B cell (primary cell): Measurements from ENCODE around the gene MRGPRX4. TPM values are rescaled to one million over a fixed set of nuclear protein-coding genes. Genes with fewer than 3 reads are reported as not detected.
"Not testable (repeated sequence)": the region's sequence is repeated elsewhere in the genome, so short reads cannot be mapped to it uniquely, and the experiment has no call there.

Experiments used
- ATAC-seq: fragments of 200-7000 bp; cut with Tn5 transposase; one replicate; pipeline ENCODE4 v1.10.0; 2021; ENCODE audit warnings: low read depth, mild to moderate bottlenecking, moderate number of reproducible peaks, moderate library complexity
- CTCF ChIA-PET: fragments of 350-600 bp; sonication (Branson Sonifier 250); formaldehyde crosslinking; loops from one replicate; lab custom pipeline; 2021; ENCODE audit warnings: antibody characterized with exemption, inconsistent platforms; lab: Charles Lee
- POLR2A ChIA-PET: fragments of 350-600 bp; sonication (Branson Sonifier 250); formaldehyde crosslinking; loops from one replicate; lab custom pipeline; 2021; ENCODE audit warnings: antibody characterized with exemption; lab: Charles Lee
- DNase-seq: peaks from one replicate; pipeline ENCODE4 v3.0.0; 2013
- H2AFZ ChIP-seq: 2 replicates; pipeline ENCODE4 v1.6.1; 2012; ENCODE audit warnings: mild to moderate bottlenecking, low read depth, low read length; ENCODE audit not compliant: insufficient read depth, poor library complexity, severe bottlenecking
- H3K27ac ChIP-seq, 2 donors: 1 replicate in 1 of 2; 2 replicates in 1 of 2; pipeline ENCODE4 v1.5.1; 2012 to 2013; ENCODE audit warnings: low read length in 2 of 2, mild to moderate bottlenecking in 2 of 2, moderate library complexity in 1 of 2
- H3K27me3 ChIP-seq, 4 experiments: fragments of 200-600 bp in 1 of 4; sonication (generic) in 1 of 4; replicated peaks in 1 of 4; 1 replicate in 2 of 4; 2 replicates in 2 of 4; pipeline versions ENCODE4 v1.6.1 to v1.7.0; 2013 to 2016; ENCODE audit warnings: low read length in 3 of 4, mild to moderate bottlenecking in 2 of 4, mixed read lengths in 1 of 4, moderate library complexity in 1 of 4; ENCODE audit not compliant: insufficient read depth in 4 of 4, control insufficient read depth in 3 of 4; ENCODE audit errors: control extremely low read depth in 1 of 4
- H3K36me3 ChIP-seq, 2 experiments: replicated peaks in 1 of 2; 1 replicate in 1 of 2; 2 replicates in 1 of 2; pipeline versions ENCODE4 v1.6.1 to v1.7.1; 2013; ENCODE audit warnings: low read length in 1 of 2; ENCODE audit not compliant: insufficient read depth in 2 of 2, control insufficient read depth in 1 of 2; ENCODE audit errors: control extremely low read depth in 1 of 2, extremely low read depth in 1 of 2
- H3K4me1 ChIP-seq, 2 donors: fragments of 200-600 bp in 1 of 2; sonication (generic) in 1 of 2; 1 replicate in 1 of 2; 2 replicates in 1 of 2; pipeline versions ENCODE4 v1.5.1 to v1.6.1; 2013 to 2017; ENCODE audit warnings: low read length in 2 of 2; ENCODE audit not compliant: control insufficient read depth in 2 of 2, insufficient read depth in 2 of 2
- H3K4me2 ChIP-seq: replicated peaks from 2 replicates; pipeline ENCODE3; 2012; ENCODE audit warnings: mild to moderate bottlenecking, low read depth, low read length; ENCODE audit not compliant: poor library complexity, severe bottlenecking
- H3K4me3 ChIP-seq, 5 experiments: fragments of 200-600 bp in 1 of 5; sonication (generic) in 1 of 5; 1 replicate in 3 of 5; 2 replicates in 2 of 5; pipeline versions ENCODE4 v1.5.1 to v1.7.0; 2011 to 2016; ENCODE audit warnings: low read length in 4 of 5, mild to moderate bottlenecking in 4 of 5, low read depth in 2 of 5, control low read depth in 1 of 5, moderate library complexity in 1 of 5; ENCODE audit not compliant: insufficient read depth in 1 of 5; ENCODE audit errors: control extremely low read depth in 1 of 5, extremely low read depth in 1 of 5
- H3K79me2 ChIP-seq: fragments of 200-600 bp; sonication (generic); one replicate; pipeline ENCODE4 v1.6.0; 2016; ENCODE audit warnings: low read length; ENCODE audit not compliant: control insufficient read depth, insufficient read depth
- H3K9ac ChIP-seq: fragments of 200-600 bp; sonication (generic); 2 replicates; pipeline ENCODE4 v1.6.1; 2017; ENCODE audit warnings: mild to moderate bottlenecking, low read length, moderate library complexity
- H3K9me3 ChIP-seq, 3 donors: one replicate each; pipeline versions ENCODE4 v1.6.1 to v1.7.1; 2013; ENCODE audit warnings: low read length in 2 of 3; ENCODE audit not compliant: control insufficient read depth in 2 of 3, insufficient read depth in 1 of 3; ENCODE audit errors: control extremely low read depth in 1 of 3
- H4K20me1 ChIP-seq: 2 replicates; pipeline ENCODE4 v1.6.0; 2012; ENCODE audit warnings: mild to moderate bottlenecking, low read length; ENCODE audit not compliant: insufficient read depth, control insufficient read depth, poor library complexity, severe bottlenecking
- H3K27ac Mint-ChIP-seq: one replicate; pipeline ENCODE4 v1.8.0; 2021; ENCODE audit warnings: mixed read lengths
- H3K27me3 Mint-ChIP-seq: one replicate; pipeline ENCODE4 v1.8.0; 2021; ENCODE audit warnings: mixed read lengths
- H3K4me1 Mint-ChIP-seq: one replicate; pipeline ENCODE4 v1.8.0; 2021; ENCODE audit warnings: mixed read lengths
- H3K4me3 Mint-ChIP-seq: one replicate; pipeline ENCODE4 v1.8.0; 2021; ENCODE audit warnings: mixed read lengths
- H3K9me3 Mint-ChIP-seq: one replicate; pipeline ENCODE4 v1.8.0; 2022; ENCODE audit warnings: mixed read lengths; ENCODE audit not compliant: insufficient read depth
- CTCF ChIP-seq: fragments of 200-600 bp; IDR thresholded peaks from one replicate; pipeline ENCODE4 v1.8.0; 2022; ENCODE audit warnings: antibody characterized with exemption, mild to moderate bottlenecking
- EZH2 ChIP-seq: IDR thresholded peaks from 2 replicates; pipeline ENCODE4 v1.6.1; 2012; ENCODE audit warnings: borderline replicate concordance, low read depth, mild to moderate bottlenecking, moderate library complexity, low read length; ENCODE audit not compliant: insufficient read depth, poor library complexity, severe bottlenecking
- WGBS: methylation state at CpG from one replicate; pipeline ENCODE4 v1.1.5; 2013; ENCODE audit warnings: missing lambda C conversion rate; ENCODE audit not compliant: insufficient coverage; 5-methylcytosine and 5-hydroxymethylcytosine counted together
- intact Hi-C: fragments of 100-400 bp; cut with micrococcal nuclease; formaldehyde crosslinking; loops from one replicate; pipeline ENCODE4 v1.10.0; 2022
- polyA minus RNA-seq: library from RNA; depleted of rRNA, polyadenylated mRNA; stranded (reverse); fragments of >200 nt; gene quantifications from 2 replicates; pipeline ENCODE4 v1.2.3, GENCODE V29; 2012
- polyA plus RNA-seq: library from polyadenylated mRNA; depleted of rRNA; stranded (reverse); fragments of >200 nt; gene quantifications from 2 replicates; pipeline ENCODE4 v1.2.3, GENCODE V29; 2012
- total RNA-seq, 2 donors: library from RNA; stranded (reverse); fragments of 120-200 nt in 1 of 2; gene quantifications; 1 replicate in 1 of 2; 2 replicates in 1 of 2; pipeline versions ENCODE4 v1.2.3 to v1.2.4, GENCODE V29; 2013 to 2022

The MRGPRX4 gene
- total RNA-seq (not detected in 2 replicates), polyA plus RNA-seq (0.12 TPM in 1 of 2 replicates, not detected in the other), polyA minus RNA-seq (0.21 and 0.26 TPM in 2 replicates)
- total RNA-seq (2013), result not detected

GRCh38 chr11:18172666-18173065 lies at the start of gene MRGPRX4:
Gene MRGPRX4 (plus strand): TSS chr11:18172837. CDS start chr11:18173257, 420 bp downstream.
- Histone ChIP-seq H3K36me3 (no peaks in the 10 kb centered on the region), H3K79me2 (no peaks in the 10 kb centered on the region), H3K4me1 (no peaks in the 10 kb centered on the region), H4K20me1 (no peaks in the 10 kb centered on the region), H2AFZ (peak within 1 kb of the TSS; percentile 20), H3K9me3 (peaks cover 0 to 7% (median 0%) of the 10 kb centered on the region in 3 donors), H3K4me2 (peak within 1 kb of the TSS; percentile 15), H3K27me3 (peaks cover 0 to 5% (median 3%) of the 10 kb centered on the region in 4 experiments), H3K9ac (no peak within 1 kb of the TSS), H3K4me3 (peak within 1 kb of the TSS in 2 of 5 experiments; percentile 2 to 8), H3K27ac (no peak within 1 kb of the TSS)
- TF ChIP-seq EZH2, result no peak
- TF ChIP-seq CTCF, result no peak
- peaks cover 4% of the 10 kb centered on the region for H3K4me1 Mint-ChIP-seq
- peak within 1 kb of the TSS; percentile 53 for H3K4me3 Mint-ChIP-seq
- POLR2A ChIA-PET, result no interaction called here
- no peak within 1 kb of the TSS for H3K27ac Mint-ChIP-seq
- ATAC-seq (no peak), DNase-seq (no peak)
- CTCF ChIA-PET, result no interaction called here
- no peaks in the 10 kb centered on the region for H3K9me3 Mint-ChIP-seq
- WGBS, result 88% methylated on average over 3 of the region's 3 CpGs
- H3K27me3 Mint-ChIP-seq, result peaks cover 35% of the 10 kb centered on the region
- intact Hi-C loops, result no loop called here

- H3K27me3 Mint-ChIP-seq, result peaks cover 52% of the 10 kb centered on the region
- H3K4me2 ChIP-seq, result not testable (repeated sequence)
These were observed 41.5 kb upstream of the MRGPRX4 start for GRCh38 chr11:18131115-18131514.

More at GRCh38 chr11:18131115-18131514, 41.5 kb upstream of the MRGPRX4 start:
- ATAC-seq, H3K27me3 ChIP-seq, H3K9me3 Mint-ChIP-seq, intact Hi-C loops, DNase-seq, H3K27ac ChIP-seq, H4K20me1 ChIP-seq, H3K4me3 Mint-ChIP-seq, H3K27ac Mint-ChIP-seq, H3K36me3 ChIP-seq, H3K4me3 ChIP-seq, H3K9me3 ChIP-seq, H3K9ac ChIP-seq, H3K4me1 Mint-ChIP-seq, H3K79me2 ChIP-seq, POLR2A ChIA-PET, H3K4me1 ChIP-seq, H2AFZ ChIP-seq: not testable (repeated sequence)
- CTCF ChIA-PET, result interaction anchor here (1.2 kb wide), 1 partner anchor 25 kb away, joined by 3 read pairs; no protein-coding TSS in a partner anchor
- no CpG with 5 or more reads among the region's 4 CpGs for WGBS
